Progenitor cell of endocrine pancreas (in vitro differentiated cells): ENCODE results near the gene PLXDC2. TPM values are rescaled to one million over a fixed set of nuclear protein-coding genes. Genes with fewer than 3 reads are reported as not detected.

Source experiments
- DNase-seq: peaks from one replicate; pipeline ENCODE4 v3.0.0; 2021; ENCODE audit warnings: low spot score; ENCODE audit not compliant: unreplicated experiment
- H3K27ac Mint-ChIP-seq: 2 replicates; pipeline ENCODE4 v1.8.0; 2021; ENCODE audit warnings: mild to moderate bottlenecking, moderate library complexity, mixed read lengths
- H3K27me3 Mint-ChIP-seq: 2 replicates; pipeline ENCODE4 v1.8.0; 2021; ENCODE audit warnings: mixed read lengths
- H3K36me3 Mint-ChIP-seq: 2 replicates; pipeline ENCODE4 v1.8.0; 2022; ENCODE audit warnings: mixed read lengths; ENCODE audit not compliant: insufficient read depth
- H3K4me1 Mint-ChIP-seq: 2 replicates; pipeline ENCODE4 v1.8.0; 2021; ENCODE audit warnings: low read depth, mixed read lengths
- H3K4me3 Mint-ChIP-seq: 2 replicates; pipeline ENCODE4 v1.8.0; 2021; ENCODE audit warnings: low read depth, mild to moderate bottlenecking, moderate library complexity, mixed read lengths
- H3K9me3 Mint-ChIP-seq: 2 replicates; pipeline ENCODE4 v1.8.0; 2021; ENCODE audit warnings: low read depth, mixed read lengths
- total RNA-seq: library from RNA; stranded (reverse); gene quantifications from 2 replicates; pipeline ENCODE4 v1.2.1, GENCODE V29; 2021
- TF ChIP-seq, protein P1 (sequence below): fragments of 200-600 bp; sonication (generic); IDR thresholded peaks from one replicate; pipeline ENCODE4 v1.5.0; 2021; ENCODE audit warnings: antibody characterized with exemption, mild to moderate bottlenecking; ENCODE audit not compliant: unreplicated experiment

PLXDC2 gene
- total RNA-seq, 1 donor from 2014 or later: 44.3 TPM

DNA sequence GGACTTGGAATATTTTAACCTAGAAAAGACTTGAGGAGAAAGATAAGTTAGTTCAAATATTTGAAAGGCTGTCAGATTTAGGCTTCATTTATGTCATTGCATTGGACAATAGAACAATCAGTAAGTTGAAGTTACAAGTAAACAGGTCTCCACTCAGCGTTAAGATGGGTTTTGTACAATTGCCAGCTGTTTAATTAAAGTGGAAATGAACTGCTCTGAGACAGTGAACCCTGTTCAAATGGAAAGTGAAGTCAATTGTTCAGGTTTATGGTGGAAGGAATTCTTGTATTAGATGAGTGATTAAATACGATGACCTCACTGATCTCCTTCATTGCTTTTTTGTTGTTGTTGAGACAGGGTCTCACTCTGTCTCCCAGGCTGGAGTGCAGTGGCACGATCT lies 151.7 kb downstream of the PLXDC2 start:
- Mint-ChIP-seq H3K4me1 (peaks cover 12% of the 10 kb centered on the region), H3K9me3 (peaks cover 2% of the 10 kb centered on the region), H3K36me3 (no peaks in the 10 kb centered on the region), H3K27me3 (no peaks in the 10 kb centered on the region), H3K27ac (no peak overlapping the region), H3K4me3 (no peak overlapping the region)
- TF ChIP-seq, protein P1, sequence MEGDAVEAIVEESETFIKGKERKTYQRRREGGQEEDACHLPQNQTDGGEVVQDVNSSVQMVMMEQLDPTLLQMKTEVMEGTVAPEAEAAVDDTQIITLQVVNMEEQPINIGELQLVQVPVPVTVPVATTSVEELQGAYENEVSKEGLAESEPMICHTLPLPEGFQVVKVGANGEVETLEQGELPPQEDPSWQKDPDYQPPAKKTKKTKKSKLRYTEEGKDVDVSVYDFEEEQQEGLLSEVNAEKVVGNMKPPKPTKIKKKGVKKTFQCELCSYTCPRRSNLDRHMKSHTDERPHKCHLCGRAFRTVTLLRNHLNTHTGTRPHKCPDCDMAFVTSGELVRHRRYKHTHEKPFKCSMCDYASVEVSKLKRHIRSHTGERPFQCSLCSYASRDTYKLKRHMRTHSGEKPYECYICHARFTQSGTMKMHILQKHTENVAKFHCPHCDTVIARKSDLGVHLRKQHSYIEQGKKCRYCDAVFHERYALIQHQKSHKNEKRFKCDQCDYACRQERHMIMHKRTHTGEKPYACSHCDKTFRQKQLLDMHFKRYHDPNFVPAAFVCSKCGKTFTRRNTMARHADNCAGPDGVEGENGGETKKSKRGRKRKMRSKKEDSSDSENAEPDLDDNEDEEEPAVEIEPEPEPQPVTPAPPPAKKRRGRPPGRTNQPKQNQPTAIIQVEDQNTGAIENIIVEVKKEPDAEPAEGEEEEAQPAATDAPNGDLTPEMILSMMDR: no peak
- DNase-seq: no peak

DNA sequence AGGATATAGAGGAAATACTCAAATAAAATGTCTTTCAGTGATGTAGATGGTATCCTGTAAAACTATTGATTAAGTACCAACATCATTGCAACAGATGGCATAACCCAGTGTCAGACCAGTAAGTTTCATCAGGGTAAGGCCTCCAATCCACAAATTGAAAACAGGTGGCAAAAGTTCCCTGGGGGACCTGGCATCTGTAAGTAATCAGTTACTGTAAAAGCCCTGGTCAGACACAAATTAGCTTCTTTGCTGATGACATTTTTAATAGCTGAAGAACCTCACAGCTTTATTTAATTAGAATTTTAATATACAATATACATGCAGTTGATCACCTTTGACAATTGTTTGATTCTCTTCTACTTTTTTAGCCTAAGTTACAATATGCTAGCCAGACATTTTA lies 152.5 kb downstream of the PLXDC2 start:
- Mint-ChIP-seq H3K4me1 (peaks cover 12% of the 10 kb centered on the region), H3K4me3 (no peak overlapping the region), H3K27ac (no peak overlapping the region), H3K36me3 (no peaks in the 10 kb centered on the region), H3K9me3 (no peaks in the 10 kb centered on the region), H3K27me3 (no peaks in the 10 kb centered on the region)
- no peak for DNase-seq
- TF ChIP-seq, protein P1: no peak

DNA sequence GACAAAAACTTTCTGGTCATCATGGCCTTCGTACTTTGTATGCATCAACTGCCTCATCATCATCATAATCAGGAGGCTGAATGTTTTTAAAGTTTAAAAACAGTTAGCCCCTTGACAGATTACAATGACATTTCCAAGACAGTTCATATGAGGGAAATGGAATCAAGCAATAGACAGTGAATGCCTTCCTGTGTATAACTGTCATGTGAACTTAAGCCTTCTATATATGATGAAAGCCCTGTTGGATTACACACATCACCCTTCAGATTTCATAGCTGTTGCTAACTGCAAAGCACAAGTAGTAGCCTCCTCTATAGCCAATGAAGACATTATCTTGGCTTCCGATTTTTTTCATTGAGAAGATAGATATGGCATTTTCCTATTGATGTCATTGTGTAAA lies 154.0 kb downstream of the PLXDC2 start:
- no peaks in the 10 kb centered on the region for H3K9me3 Mint-ChIP-seq
- TF ChIP-seq, protein P1: no peak

DNA sequence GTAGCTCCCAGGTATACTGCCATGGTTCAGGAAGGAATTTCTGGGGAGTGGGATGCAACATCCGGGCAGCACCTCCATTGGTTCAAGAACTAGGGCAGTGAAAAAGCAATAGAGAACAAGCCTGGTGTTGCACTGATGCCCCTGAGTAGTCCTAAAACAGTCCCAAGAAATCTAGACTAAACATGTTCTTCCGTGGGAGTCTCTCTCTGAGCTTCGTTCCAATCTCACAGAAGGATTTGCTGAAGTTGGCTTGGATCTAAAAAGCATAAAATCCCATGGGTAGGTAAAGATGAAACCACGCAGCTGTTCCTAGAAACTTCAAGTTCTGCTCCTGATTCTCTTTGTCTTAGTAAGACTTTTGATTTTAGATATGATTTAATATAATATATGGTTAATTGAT lies 154.5 kb downstream of the PLXDC2 start:
- no peak overlapping the region for H3K4me3 Mint-ChIP-seq
- no peak overlapping the region for H3K27ac Mint-ChIP-seq
- H3K4me1 Mint-ChIP-seq: peaks cover 12% of the 10 kb centered on the region
- TF ChIP-seq, protein P1: no peak
- peaks cover 4% of the 10 kb centered on the region for H3K36me3 Mint-ChIP-seq
- DNase-seq: no peak
- H3K27me3 Mint-ChIP-seq: no peaks in the 10 kb centered on the region
- no peaks in the 10 kb centered on the region for H3K9me3 Mint-ChIP-seq

More for the DNA sequence above, 154.0 kb downstream of the PLXDC2 start:
- peaks cover 12% of the 10 kb centered on the region for H3K4me1 Mint-ChIP-seq
- no peak for DNase-seq
- peaks cover 3% of the 10 kb centered on the region for H3K36me3 Mint-ChIP-seq
- H3K27ac Mint-ChIP-seq: no peak overlapping the region
- no peaks in the 10 kb centered on the region for H3K27me3 Mint-ChIP-seq
- no peak overlapping the region for H3K4me3 Mint-ChIP-seq

DNA sequence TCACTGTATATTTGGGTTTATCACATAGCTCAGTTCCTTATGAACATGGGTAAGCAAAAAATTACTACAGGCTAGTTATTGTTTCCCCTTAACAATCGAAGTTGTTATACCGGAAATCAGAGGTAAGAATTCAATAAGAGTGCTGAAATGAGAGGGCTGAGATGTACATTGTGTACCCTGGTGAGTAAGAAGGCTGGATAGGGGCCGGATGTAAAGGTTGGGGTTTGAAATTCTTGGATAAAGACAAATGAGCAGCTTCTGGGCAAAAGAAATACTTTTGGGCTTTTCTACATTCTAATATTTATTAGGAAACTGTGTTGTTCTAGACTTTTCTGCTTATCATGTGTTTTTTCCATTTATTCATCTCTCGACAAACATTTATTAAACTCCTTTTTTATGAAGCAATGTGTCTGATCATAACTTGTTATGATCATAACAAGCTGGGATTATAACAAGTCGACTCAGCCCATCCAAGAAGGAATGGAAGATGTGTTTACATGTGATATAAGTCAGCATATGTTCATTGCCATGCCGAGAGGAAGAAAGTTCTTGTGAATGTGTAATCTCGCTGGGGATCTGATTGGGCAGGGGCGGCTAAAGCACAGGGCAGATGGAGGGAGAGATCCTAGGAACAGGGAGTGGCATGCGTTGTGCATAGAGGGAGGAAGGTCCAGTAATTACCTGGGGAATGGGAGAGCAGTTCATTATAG lies 155.3 kb downstream of the PLXDC2 start:
- Mint-ChIP-seq H3K9me3 (no peaks in the 10 kb centered on the region), H3K4me3 (no peak overlapping the region), H3K27me3 (no peaks in the 10 kb centered on the region), H3K36me3 (peaks cover 4% of the 10 kb centered on the region), H3K27ac (no peak overlapping the region), H3K4me1 (peaks cover 12% of the 10 kb centered on the region)
- no peak for DNase-seq
- TF ChIP-seq, protein P1: no peak
